IPS DF 6.9 (cell line): ENCODE data around the gene GLS.
"Not testable (repeated sequence)": the region's sequence is repeated elsewhere in the genome, so short reads cannot be mapped to it uniquely, and the experiment has no call there.

Experiments
- DNase-seq: peaks from one replicate; pipeline ENCODE4 v3.0.0-alpha.2; 2013; ENCODE audit warnings: low read depth, low spot score
- H3K27ac ChIP-seq: one replicate; pipeline ENCODE4 v1.5.1; 2013; ENCODE audit warnings: low read length, control low read depth
- H3K27me3 ChIP-seq: 2 replicates; pipeline ENCODE4 v1.6.1; 2013; ENCODE audit warnings: mild to moderate bottlenecking, low read length; ENCODE audit not compliant: control insufficient read depth, insufficient read depth
- H3K36me3 ChIP-seq: 2 replicates; pipeline ENCODE4 v1.6.1; 2013; ENCODE audit warnings: low read length; ENCODE audit not compliant: control insufficient read depth, insufficient read depth
- H3K4me1 ChIP-seq: 2 replicates; pipeline ENCODE4 v1.6.1; 2013; ENCODE audit warnings: low read length; ENCODE audit not compliant: control insufficient read depth, insufficient read depth
- H3K4me3 ChIP-seq: 2 replicates; pipeline ENCODE4 v1.5.1; 2013; ENCODE audit warnings: mild to moderate bottlenecking, low read length
- H3K9me3 ChIP-seq: 2 replicates; pipeline ENCODE4 v1.6.1; 2013; ENCODE audit warnings: low read length, inconsistent platforms; ENCODE audit not compliant: control insufficient read depth, insufficient read depth
- WGBS: extraction: QIAGEN DNeasy Blood & Tissue Kit; methylation state at CpG from one replicate; pipeline ENCODE4 v1.1.7; 2013; ENCODE audit warnings: mixed read lengths, missing lambda C conversion rate; ENCODE audit not compliant: insufficient read length, insufficient coverage; 5-methylcytosine and 5-hydroxymethylcytosine counted together

The GLS gene

DNA sequence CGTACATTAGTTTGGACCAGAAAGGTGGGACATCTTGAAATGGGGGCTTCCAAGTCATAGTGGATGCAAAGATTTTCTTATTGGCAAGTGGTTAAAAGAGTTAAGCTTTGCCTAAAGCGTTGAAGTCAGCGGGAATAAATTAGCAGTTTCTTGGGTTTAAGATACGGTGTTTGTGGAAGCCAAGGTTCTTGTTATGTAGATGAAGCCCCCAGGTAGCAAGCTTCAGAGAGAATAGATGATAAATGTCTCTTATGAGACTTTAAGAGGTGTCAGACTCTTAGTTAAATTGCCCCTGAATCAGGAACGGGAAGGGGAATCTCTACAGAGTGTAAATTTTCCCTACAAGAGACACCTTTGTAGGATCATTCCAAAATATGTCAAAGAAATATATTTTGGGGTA, 10.9 kb upstream of the GLS start:
- WGBS, result no CpG with 5 or more reads among the region's 5 CpGs
- peaks cover 2% of the 10 kb centered on the region; the same call in 1 of the 2 replicates for H3K9me3 ChIP-seq
- no peak overlapping the region for H3K27ac ChIP-seq
- no peaks in the 10 kb centered on the region for H3K36me3 ChIP-seq
- no peak overlapping the region for H3K4me3 ChIP-seq
- DNase-seq, result no peak
- no peaks in the 10 kb centered on the region for H3K27me3 ChIP-seq
- H3K4me1 ChIP-seq, result peaks cover 3% of the 10 kb centered on the region; the same call in 1 of the 2 replicates

- not testable (repeated sequence) for H3K27ac ChIP-seq, H3K36me3 ChIP-seq, H3K27me3 ChIP-seq, DNase-seq, H3K4me3 ChIP-seq, H3K4me1 ChIP-seq, H3K9me3 ChIP-seq
- WGBS, result no CpG with 5 or more reads among the region's 7 CpGs
Observed at GRCh38 chr2:190873451-190873850, 7.2 kb upstream of the GLS start.

DNA sequence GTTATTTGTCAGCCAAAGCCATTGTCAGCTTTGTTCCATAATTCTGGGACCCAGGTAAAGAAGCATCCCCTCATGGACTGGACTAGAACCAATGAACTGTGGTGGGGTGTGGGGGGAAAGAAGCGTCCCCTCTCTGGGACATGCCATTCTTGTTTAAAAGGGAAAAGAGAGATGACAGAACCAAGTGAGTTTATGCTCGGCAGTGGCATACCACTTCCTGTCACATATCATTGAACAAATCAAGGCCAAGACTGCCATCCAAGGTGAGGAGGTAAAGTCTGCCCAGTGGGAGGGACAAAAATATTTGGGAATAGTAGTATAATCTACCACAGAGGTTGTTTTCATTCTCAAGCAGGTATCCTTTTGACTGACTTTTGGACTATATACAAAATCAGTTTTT, 4.7 kb upstream of the GLS start:
- no peaks in the 10 kb centered on the region for H3K36me3 ChIP-seq
- no peak overlapping the region for H3K4me3 ChIP-seq
- H3K4me1 ChIP-seq, result no peaks in the 10 kb centered on the region; the same call in 1 of the 2 replicates
- no peak overlapping the region for H3K27ac ChIP-seq
- H3K27me3 ChIP-seq, result no peaks in the 10 kb centered on the region
- DNase-seq, result no peak
- H3K9me3 ChIP-seq, result no peaks in the 10 kb centered on the region
- no CpG with 5 or more reads among the region's 2 CpGs for WGBS

- DNase-seq, result no peak
- Histone ChIP-seq H3K27me3 (no peaks in the 10 kb centered on the region), H3K9me3 (no peaks in the 10 kb centered on the region), H3K27ac (no peak overlapping the region), H3K4me1 (no peaks in the 10 kb centered on the region; the same call in 1 of the 2 replicates), H3K4me3 (no peak overlapping the region), H3K36me3 (no peaks in the 10 kb centered on the region)
- no CpG with 5 or more reads among the region's 1 CpG for WGBS
Observed at GRCh38 chr2:190876631-190877030, 4.0 kb upstream of the GLS start.

- no peak for DNase-seq
- H3K9me3 ChIP-seq, result no peaks in the 10 kb centered on the region
- no peak overlapping the region for H3K4me3 ChIP-seq
- no CpG with 5 or more reads among the region's 2 CpGs for WGBS
- no peaks in the 10 kb centered on the region for H3K27me3 ChIP-seq
- H3K36me3 ChIP-seq, result no peaks in the 10 kb centered on the region
- H3K27ac ChIP-seq, result no peak overlapping the region
- H3K4me1 ChIP-seq, result no peaks in the 10 kb centered on the region; the same call in 1 of the 2 replicates
Observed at GRCh38 chr2:190877436-190877835, 3.2 kb upstream of the GLS start.

- peak overlapping the region; percentile 42; the same call in 1 of the 2 replicates for H3K4me3 ChIP-seq
- H3K9me3 ChIP-seq, result no peaks in the 10 kb centered on the region
- no peak overlapping the region for H3K27ac ChIP-seq
- no CpG with 5 or more reads among the region's 28 CpGs for WGBS
- DNase-seq, result no peak
- H3K27me3 ChIP-seq, result no peaks in the 10 kb centered on the region
- no peaks in the 10 kb centered on the region; the same call in 1 of the 2 replicates for H3K4me1 ChIP-seq
- no peaks in the 10 kb centered on the region for H3K36me3 ChIP-seq
Observed at GRCh38 chr2:190879474-190880377, 895 bp upstream of the GLS start.

DNA sequence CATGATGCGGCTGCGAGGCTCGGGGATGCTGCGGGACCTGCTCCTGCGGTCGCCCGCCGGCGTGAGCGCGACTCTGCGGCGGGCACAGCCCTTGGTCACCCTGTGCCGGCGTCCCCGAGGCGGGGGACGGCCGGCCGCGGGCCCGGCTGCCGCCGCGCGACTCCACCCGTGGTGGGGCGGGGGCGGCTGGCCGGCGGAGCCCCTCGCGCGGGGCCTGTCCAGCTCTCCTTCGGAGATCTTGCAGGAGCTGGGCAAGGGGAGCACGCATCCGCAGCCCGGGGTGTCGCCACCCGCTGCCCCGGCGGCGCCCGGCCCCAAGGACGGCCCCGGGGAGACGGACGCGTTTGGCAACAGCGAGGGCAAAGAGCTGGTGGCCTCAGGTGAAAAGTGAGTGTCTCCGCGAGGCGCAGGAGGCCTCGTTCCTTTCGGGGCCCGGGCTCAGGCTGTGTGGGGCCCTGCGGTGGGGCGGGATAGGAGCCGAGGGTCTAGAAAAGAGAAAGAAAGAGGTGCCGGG, 520 bp downstream of the GLS start:
- Histone ChIP-seq H3K4me1 (no peaks in the 10 kb centered on the region; the same call in 1 of the 2 replicates), H3K9me3 (no peaks in the 10 kb centered on the region), H3K4me3 (peak overlapping the region; percentile 95), H3K27ac (no peak overlapping the region), H3K36me3 (no peaks in the 10 kb centered on the region), H3K27me3 (no peaks in the 10 kb centered on the region)
- no CpG with 5 or more reads among the region's 60 CpGs for WGBS
- DNase-seq, result no peak

DNA sequence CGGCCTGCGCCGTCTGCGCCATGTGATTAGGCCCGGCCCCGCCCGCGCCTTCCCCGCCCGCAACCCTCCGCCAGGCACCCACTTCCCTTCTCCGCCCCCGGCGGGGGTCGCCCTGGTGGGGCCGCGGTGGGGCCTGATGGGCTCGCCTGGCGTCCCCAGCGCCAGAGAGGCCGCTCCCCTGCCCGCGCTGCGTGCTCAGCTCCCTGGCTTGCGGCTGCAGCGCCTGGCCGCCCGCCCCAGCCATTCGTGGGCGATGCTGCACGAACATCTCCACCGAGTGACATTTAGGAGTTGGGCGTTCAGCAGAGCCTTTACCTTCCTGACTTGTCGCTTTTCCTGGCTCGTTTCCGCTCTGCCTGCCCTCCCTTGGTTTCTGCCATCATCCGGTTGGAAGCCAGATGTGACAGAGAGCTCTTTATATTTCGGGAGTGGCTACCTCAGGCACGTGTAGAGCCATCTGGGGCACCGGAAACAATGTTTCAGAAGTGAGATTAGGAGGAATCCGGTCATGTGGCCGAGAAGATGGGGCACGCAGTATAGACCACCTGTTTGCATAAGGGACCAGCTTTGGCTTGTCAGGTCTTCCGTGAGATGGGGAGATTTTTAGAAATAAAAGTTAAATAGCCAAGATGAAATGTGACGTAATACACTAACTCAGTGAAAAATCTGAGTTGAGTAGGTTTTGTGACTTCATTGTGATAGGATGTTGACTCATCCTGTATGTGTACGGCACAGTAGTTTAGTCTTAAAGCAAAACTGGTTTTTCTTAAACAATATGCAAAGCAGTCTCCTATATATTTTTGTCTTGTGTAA, 1.2 kb downstream of the GLS start:
- WGBS, result no CpG with 5 or more reads among the region's 46 CpGs
- peak; percentile 31 for DNase-seq
- no peak overlapping the region for H3K27ac ChIP-seq
- peak overlapping the region; percentile 95 for H3K4me3 ChIP-seq
- H3K9me3 ChIP-seq, result no peaks in the 10 kb centered on the region
- H3K36me3 ChIP-seq, result no peaks in the 10 kb centered on the region
- no peaks in the 10 kb centered on the region; the same call in 1 of the 2 replicates for H3K4me1 ChIP-seq
- H3K27me3 ChIP-seq, result no peaks in the 10 kb centered on the region

DNA sequence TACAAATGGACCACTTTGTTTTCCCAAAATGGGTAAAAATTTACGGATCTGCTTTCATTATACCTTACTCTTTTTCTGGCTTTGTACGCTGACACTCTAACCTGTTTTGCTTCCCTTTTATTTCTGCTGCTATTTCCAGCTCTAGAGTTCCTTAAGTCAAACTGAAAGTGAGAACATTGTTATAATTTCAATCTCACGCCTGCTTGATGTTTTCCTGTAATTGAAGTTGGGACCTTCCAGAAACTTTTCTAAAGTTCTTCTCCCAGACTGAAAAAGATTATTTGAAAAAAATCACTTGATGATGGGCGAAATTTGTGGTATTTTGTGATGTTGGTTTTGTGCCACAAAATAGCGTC, 1.8 kb downstream of the GLS start:
- Histone ChIP-seq H3K9me3 (no peaks in the 10 kb centered on the region), H3K4me1 (no peaks in the 10 kb centered on the region; the same call in 1 of the 2 replicates), H3K36me3 (no peaks in the 10 kb centered on the region), H3K4me3 (peak overlapping the region; percentile 95; the same call in 1 of the 2 replicates), H3K27ac (no peak overlapping the region), H3K27me3 (no peaks in the 10 kb centered on the region)
- DNase-seq, result no peak
- WGBS, result no CpG with 5 or more reads among the region's 5 CpGs

DNA sequence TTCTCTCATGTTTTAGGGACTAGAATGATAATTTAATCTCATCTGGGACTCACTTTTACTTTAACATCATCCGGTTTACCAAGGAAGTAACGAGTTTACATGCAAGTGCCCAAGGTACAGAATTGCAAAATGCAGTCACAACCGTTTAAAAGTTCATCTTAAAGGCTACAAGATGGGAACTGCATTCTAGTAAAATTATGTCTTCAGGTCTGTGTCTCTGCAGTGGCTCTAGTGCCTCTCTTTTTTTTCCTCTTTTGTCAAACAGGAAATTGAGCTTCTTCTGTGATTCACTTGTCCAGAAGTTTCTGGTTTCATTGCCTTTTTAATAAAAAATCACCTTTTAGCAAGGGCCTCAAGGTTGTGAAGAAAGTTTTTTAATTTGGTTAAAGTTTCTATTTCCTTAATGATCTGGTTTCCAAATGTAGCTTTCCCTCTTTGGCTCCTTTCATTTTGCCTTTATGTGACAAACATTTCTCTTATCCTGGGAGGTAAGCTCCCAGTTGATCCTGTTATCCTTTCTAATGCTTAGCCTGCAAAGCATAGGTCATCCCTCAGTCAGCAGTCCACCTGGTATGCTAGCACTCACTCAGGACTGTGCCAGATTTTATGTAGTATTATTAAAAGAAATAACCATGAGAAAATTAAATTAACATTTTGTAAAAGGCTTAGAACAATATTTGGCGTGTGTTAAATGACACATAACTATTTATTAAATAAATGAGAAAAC, 2.4 kb downstream of the GLS start:
- DNase-seq, result no peak
- no CpG with 5 or more reads among the region's 4 CpGs for WGBS
- no peak overlapping the region for H3K27ac ChIP-seq

More for the DNA sequence above, 2.4 kb downstream of the GLS start:
- Histone ChIP-seq H3K36me3 (no peaks in the 10 kb centered on the region), H3K9me3 (no peaks in the 10 kb centered on the region), H3K27me3 (no peaks in the 10 kb centered on the region), H3K4me1 (no peaks in the 10 kb centered on the region; the same call in 1 of the 2 replicates), H3K4me3 (no peak overlapping the region)
